Psoas muscle (tissue), 8 donors: ENCODE measurements around the gene OR51L1. TPM values are rescaled to one million over a fixed set of nuclear protein-coding genes. Genes with fewer than 3 reads are reported as not detected.

Source experiments
- ATAC-seq, 4 donors: fragments of 200-7000 bp; cut with Tn5 transposase; one replicate each; pipeline ENCODE4 v1.9.1; 2020; ENCODE audit warnings: moderate library complexity in 3 of 4, mild to moderate bottlenecking in 2 of 4
- DNase-seq, 2 donors: peaks; one replicate each; pipeline ENCODE4 v3.0.0-alpha.2; 2020
- H3K27ac ChIP-seq: fragments of 200-600 bp; one replicate; pipeline ENCODE4 v1.8.0; 2022
- H3K27me3 ChIP-seq, 3 donors: fragments of 200-600 bp in 1 of 3; one replicate each; pipeline versions ENCODE4 v1.6.1 to v1.8.0; 2013 to 2022; ENCODE audit warnings: low read length in 2 of 3, mild to moderate bottlenecking in 2 of 3, moderate library complexity in 1 of 3; ENCODE audit not compliant: insufficient read depth in 3 of 3
- H3K36me3 ChIP-seq, 2 donors: fragments of 200-600 bp in 1 of 2; one replicate each; pipeline versions ENCODE4 v1.6.1 to v1.8.0; 2013 to 2022; ENCODE audit warnings: low read depth in 1 of 2, mild to moderate bottlenecking in 1 of 2, moderate library complexity in 1 of 2; ENCODE audit not compliant: insufficient read depth in 1 of 2
- H3K4me1 ChIP-seq: fragments of 200-600 bp; one replicate; pipeline ENCODE4 v1.8.0; 2022
- H3K4me3 ChIP-seq: fragments of 200-600 bp; one replicate; pipeline ENCODE4 v1.8.0; 2022; ENCODE audit warnings: mild to moderate bottlenecking
- H3K9me3 ChIP-seq: fragments of 200-600 bp; one replicate; pipeline ENCODE4 v1.8.0; 2022
- WGBS, 3 donors: extraction: QIAGEN DNeasy Blood & Tissue Kit; methylation state at CpG; one replicate each; pipeline versions ENCODE4 v1.1.6 to v1.1.7; 2013; 5-methylcytosine and 5-hydroxymethylcytosine counted together
- intact Hi-C, 2 donors: fragments of 100-400 bp; cut with DNase I; formaldehyde crosslinking; loops; one replicate each; pipeline versions ENCODE4 v1.11.0 to v1.14.2; 2022
- polyA plus RNA-seq, 3 donors: library from polyadenylated mRNA; stranded (reverse); fragments of 200-250 nt; gene quantifications; one replicate each; pipeline ENCODE4 v1.2.3, GENCODE V29; 2013
- total RNA-seq, 4 donors: library from RNA; stranded (reverse); fragmentation: NEBNext Ultra II Directional in 2 of 4; extraction: Animal tissue kit (Norgen Biotek cat#: 25700) in 2 of 4; gene quantifications; one replicate each; pipeline versions ENCODE4 v1.2.1 to v1.2.4, GENCODE V29; 2021 to 2023
- TF ChIP-seq, protein P1 (sequence below): fragments of 200-600 bp; IDR thresholded peaks from one replicate; pipeline ENCODE4 v1.8.0; 2022; ENCODE audit warnings: antibody characterized with exemption
- donor health status: healthy with polysubstance abuse.
- donor health status: DM: no; HTN: no; CAD: no; lungs with moderate emphysema.
- donor health status: Bipolar disorder and iron deficiency.
- donor health status: healthy.
- donor health status: DM: yes; HTN: yes; CAD: no.
- donor health status: DM: no; HTN: no; CAD: no.
- donor health status: DM: no; HTN: no; CAD: no.
- donor health status: DM: yes; HTN: yes; CAD: no.

OR51L1 gene
- total and polyA plus RNA-seq, 7 donors: not detected

DNA sequence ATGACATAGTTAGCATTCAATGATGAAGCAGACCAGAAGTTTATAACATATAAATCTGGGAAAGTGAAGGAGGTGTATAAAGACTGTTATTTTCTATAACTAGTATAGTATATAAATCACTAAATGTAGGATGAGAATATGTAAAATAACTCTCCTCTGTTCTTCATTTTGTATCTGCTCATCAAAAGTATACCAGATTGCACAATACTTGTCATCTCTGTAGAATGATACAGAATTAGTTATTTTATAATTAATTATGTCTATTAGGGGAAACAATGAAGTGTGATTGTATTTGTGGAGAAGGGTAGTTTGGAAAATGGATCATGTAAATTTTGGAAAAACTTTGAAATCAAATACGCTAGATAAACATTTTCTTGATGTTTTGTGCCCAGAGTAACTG is 18.4 kb downstream of the OR51L1 start:
- H3K27ac ChIP-seq: no peak overlapping the region
- TF ChIP-seq, protein P1, sequence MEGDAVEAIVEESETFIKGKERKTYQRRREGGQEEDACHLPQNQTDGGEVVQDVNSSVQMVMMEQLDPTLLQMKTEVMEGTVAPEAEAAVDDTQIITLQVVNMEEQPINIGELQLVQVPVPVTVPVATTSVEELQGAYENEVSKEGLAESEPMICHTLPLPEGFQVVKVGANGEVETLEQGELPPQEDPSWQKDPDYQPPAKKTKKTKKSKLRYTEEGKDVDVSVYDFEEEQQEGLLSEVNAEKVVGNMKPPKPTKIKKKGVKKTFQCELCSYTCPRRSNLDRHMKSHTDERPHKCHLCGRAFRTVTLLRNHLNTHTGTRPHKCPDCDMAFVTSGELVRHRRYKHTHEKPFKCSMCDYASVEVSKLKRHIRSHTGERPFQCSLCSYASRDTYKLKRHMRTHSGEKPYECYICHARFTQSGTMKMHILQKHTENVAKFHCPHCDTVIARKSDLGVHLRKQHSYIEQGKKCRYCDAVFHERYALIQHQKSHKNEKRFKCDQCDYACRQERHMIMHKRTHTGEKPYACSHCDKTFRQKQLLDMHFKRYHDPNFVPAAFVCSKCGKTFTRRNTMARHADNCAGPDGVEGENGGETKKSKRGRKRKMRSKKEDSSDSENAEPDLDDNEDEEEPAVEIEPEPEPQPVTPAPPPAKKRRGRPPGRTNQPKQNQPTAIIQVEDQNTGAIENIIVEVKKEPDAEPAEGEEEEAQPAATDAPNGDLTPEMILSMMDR: no peak
- ATAC-seq (no peak), DNase-seq (no peak)
- H3K36me3 ChIP-seq: no peaks in the 10 kb centered on the region
- H3K4me3 ChIP-seq: no peak overlapping the region
- H3K27me3 ChIP-seq: peaks cover 0 to 4% (median 0%) of the 10 kb centered on the region in 3 donors
- intact Hi-C loops: no loop called here
- 76 to 82% (median 81%) methylated on average over 1 of the region's 1 CpG for WGBS, 3 donors
- no peaks in the 10 kb centered on the region for H3K9me3 ChIP-seq
- H3K4me1 ChIP-seq: no peaks in the 10 kb centered on the region

DNA sequence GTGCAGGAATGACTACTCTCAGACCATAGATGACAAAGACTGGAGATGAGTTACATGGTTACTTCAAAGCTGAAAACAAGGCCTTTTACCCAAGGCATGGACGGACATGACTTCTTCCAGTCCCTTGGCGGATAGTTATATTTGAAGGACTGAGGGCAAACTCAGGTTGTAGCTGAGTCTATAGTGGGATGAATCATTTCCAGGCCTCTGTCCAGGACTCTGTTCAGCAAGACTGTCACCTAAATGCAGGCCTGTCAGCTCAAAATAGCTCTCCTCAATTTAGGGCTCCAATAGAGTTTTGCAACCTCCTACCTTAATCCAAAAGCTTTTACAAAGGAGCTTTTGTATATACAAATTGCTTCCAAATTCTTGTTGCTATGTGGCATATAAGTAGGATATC is 27.3 kb downstream of the OR51L1 start:
- WGBS, 3 donors: 89 to 94% (median 92%) methylated on average over 2 of the region's 2 CpGs
- DNase-seq (no peak), ATAC-seq (no peak)
- Histone ChIP-seq H3K36me3 (no peaks in the 10 kb centered on the region), H3K27ac (no peak overlapping the region), H3K9me3 (peaks cover 16% of the 10 kb centered on the region), H3K27me3 (no peaks in the 10 kb centered on the region), H3K4me3 (no peak overlapping the region), H3K4me1 (no peaks in the 10 kb centered on the region)
- TF ChIP-seq, protein P1: no peak
- intact Hi-C loops: no loop called here

DNA sequence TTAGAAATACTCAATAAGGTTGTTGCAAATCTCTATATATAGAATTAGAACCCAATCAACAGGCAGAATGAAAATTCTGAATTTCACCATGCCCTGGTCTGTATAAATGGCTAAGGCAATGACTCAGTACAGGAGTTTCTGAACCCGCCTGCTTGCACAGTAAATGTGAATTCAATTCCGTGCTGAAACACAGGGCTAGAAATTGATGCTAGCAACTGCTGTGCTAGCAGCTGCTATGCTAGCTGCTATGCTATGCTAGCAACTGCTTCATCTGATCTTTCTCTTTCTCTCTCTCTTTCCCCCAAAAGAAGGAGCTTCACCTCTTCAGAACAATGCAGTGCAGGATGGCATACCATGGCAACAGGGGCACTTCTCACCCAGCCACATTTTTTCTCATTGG is 42.0 kb downstream of the OR51L1 start:
- 69 to 80% (median 70%) methylated on average over 2 of the region's 2 CpGs for WGBS, 3 donors
- H3K36me3 ChIP-seq: no peaks in the 10 kb centered on the region
- DNase-seq: no peak
- H3K27ac ChIP-seq: no peak overlapping the region
- TF ChIP-seq, protein P1: no peak
- no peaks in the 10 kb centered on the region for H3K4me1 ChIP-seq
- H3K27me3 ChIP-seq: no peaks in the 10 kb centered on the region
- no peaks in the 10 kb centered on the region for H3K9me3 ChIP-seq
- ATAC-seq: no peak
- intact Hi-C loops: no loop called here
- H3K4me3 ChIP-seq: no peak overlapping the region

DNA sequence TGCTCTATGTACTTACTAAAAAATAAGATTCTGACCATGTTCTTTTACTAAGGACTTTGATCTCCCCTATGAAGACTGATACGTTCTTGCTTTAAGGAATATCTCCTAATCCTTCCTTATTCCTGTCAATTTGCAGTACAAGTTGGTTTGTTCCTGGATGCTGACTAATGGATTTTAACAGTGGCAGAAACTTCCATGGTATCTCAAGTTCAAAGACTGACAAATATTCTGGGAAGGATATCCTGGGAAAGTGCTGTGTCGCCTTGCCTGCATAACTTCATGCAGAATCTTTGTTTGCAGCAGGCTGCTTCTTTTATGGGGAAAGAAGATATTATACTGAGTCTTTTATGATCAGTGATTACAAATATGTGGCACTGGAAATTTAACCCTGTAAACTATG is 43.3 kb downstream of the OR51L1 start:
- no peak overlapping the region for H3K4me3 ChIP-seq
- H3K27ac ChIP-seq: no peak overlapping the region
- ATAC-seq (no peak), DNase-seq (no peak)
- intact Hi-C loops: no loop called here
- no peaks in the 10 kb centered on the region for H3K27me3 ChIP-seq
- TF ChIP-seq, protein P1: no peak
- no peaks in the 10 kb centered on the region for H3K9me3 ChIP-seq
- WGBS, 3 donors: 35 to 48% (median 41%) methylated on average over 2 of the region's 2 CpGs
- no peaks in the 10 kb centered on the region for H3K4me1 ChIP-seq
- H3K36me3 ChIP-seq: no peaks in the 10 kb centered on the region

DNA sequence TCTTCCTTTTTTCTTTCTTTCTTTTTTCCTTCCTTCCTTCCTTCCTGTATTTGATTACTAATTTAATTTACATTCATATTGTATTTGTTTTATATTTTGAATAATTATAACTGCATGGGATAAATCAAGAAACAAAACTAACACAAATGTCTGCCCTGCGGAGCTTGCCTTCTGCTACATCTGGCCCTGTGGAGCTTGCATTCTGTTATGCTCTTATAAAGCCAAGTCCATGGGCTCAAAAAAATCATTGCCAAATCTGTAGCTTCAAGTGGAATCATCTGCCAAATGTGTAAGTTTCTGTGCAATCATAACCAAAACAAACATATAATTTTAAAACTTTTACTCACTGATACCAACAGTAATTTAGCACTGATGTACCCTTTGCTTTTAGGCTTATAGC is 43.7 kb downstream of the OR51L1 start:
- no peaks in the 10 kb centered on the region for H3K27me3 ChIP-seq
- no peak for ATAC-seq
- DNase-seq: no peak
- no peaks in the 10 kb centered on the region for H3K4me1 ChIP-seq
- intact Hi-C loops: no loop called here
- H3K36me3 ChIP-seq: no peaks in the 10 kb centered on the region
- no peak overlapping the region for H3K27ac ChIP-seq
- TF ChIP-seq, protein P1: no peak
- H3K4me3 ChIP-seq: no peak overlapping the region
- 70 to 81% (median 80%) methylated on average over 1 of the region's 1 CpG for WGBS, 3 donors
- H3K9me3 ChIP-seq: no peaks in the 10 kb centered on the region
